Activated CD4-positive, alpha-beta T cell treated with anti-CD3 and anti-CD28 coated beads, Interleukin-2, amount 10 ng/mL, durations not matched to agents 7 days and 5 days (primary cell): ENCODE data around the gene JAM3. TPM values are rescaled to one million over a fixed set of nuclear protein-coding genes. Genes with fewer than 3 reads are reported as not detected.
A peak's percentile ranks its signal among the peaks of the same experiment; 100 is the strongest.

Source experiments
- CTCF ChIA-PET: fragments of 350-600 bp; sonication (Branson Sonifier 250); formaldehyde crosslinking; loops from one replicate; lab custom pipeline; 2021; ENCODE audit warnings: antibody characterized with exemption; lab: Charles Lee
- POLR2A ChIA-PET: fragments of 350-600 bp; sonication (Branson Sonifier 250); formaldehyde crosslinking; loops from one replicate; lab custom pipeline; 2021; ENCODE audit warnings: antibody characterized with exemption; lab: Charles Lee
- DNase-seq: peaks from one replicate; pipeline ENCODE4 v3.0.0-alpha.2; 2020
- H3K27ac Mint-ChIP-seq: one replicate; pipeline ENCODE4 v1.8.0; 2021; ENCODE audit warnings: mild to moderate bottlenecking, moderate library complexity, mixed read lengths
- H3K27me3 Mint-ChIP-seq: one replicate; pipeline ENCODE4 v1.8.0; 2021; ENCODE audit warnings: mixed read lengths
- H3K36me3 Mint-ChIP-seq: one replicate; pipeline ENCODE4 v1.8.0; 2021; ENCODE audit warnings: low read depth, mixed read lengths
- H3K4me1 Mint-ChIP-seq: one replicate; pipeline ENCODE4 v1.8.0; 2021; ENCODE audit warnings: mixed read lengths
- H3K4me3 Mint-ChIP-seq: one replicate; pipeline ENCODE4 v1.8.0; 2021; ENCODE audit warnings: mild to moderate bottlenecking, moderate library complexity, mixed read lengths
- H3K9me3 Mint-ChIP-seq: one replicate; pipeline ENCODE4 v1.8.0; 2021; ENCODE audit warnings: mixed read lengths
- total RNA-seq, 2 experiments: library from RNA; stranded (reverse); gene quantifications; one replicate each; pipeline ENCODE4 v1.2.3, GENCODE V29; 2021

The JAM3 gene
- total RNA-seq, 2 experiments from 2014 or later = 4.8 to 5.0 TPM

- CTCF ChIA-PET = no interaction called here
- DNase-seq = no peak
- H3K4me1 Mint-ChIP-seq = peaks cover 3% of the 10 kb centered on the region
- H3K36me3 Mint-ChIP-seq = peaks cover 6% of the 10 kb centered on the region
- peaks cover 22% of the 10 kb centered on the region for H3K9me3 Mint-ChIP-seq
- POLR2A ChIA-PET = no interaction called here
- H3K27me3 Mint-ChIP-seq = peaks cover 6% of the 10 kb centered on the region
- no peak overlapping the region for H3K4me3 Mint-ChIP-seq
- H3K27ac Mint-ChIP-seq = no peak overlapping the region
Observed at GRCh38 chr11:134131628-134132244, 62.9 kb downstream of the JAM3 start.

- H3K27ac Mint-ChIP-seq = no peak overlapping the region
- no peak for DNase-seq
- ChIA-PET CTCF (no interaction called here), POLR2A (no interaction called here)
- no peak overlapping the region for H3K4me3 Mint-ChIP-seq
- no peaks in the 10 kb centered on the region for H3K4me1 Mint-ChIP-seq
- H3K9me3 Mint-ChIP-seq = peaks cover 22% of the 10 kb centered on the region
- H3K36me3 Mint-ChIP-seq = peaks cover 6% of the 10 kb centered on the region
- peaks cover 6% of the 10 kb centered on the region for H3K27me3 Mint-ChIP-seq
Observed at GRCh38 chr11:134132808-134133207, 63.9 kb downstream of the JAM3 start.

GRCh38 chr11:134134167-134134566, 65.3 kb downstream of the JAM3 start:
- Mint-ChIP-seq H3K4me1 (peaks cover under 1% of the 10 kb centered on the region), H3K9me3 (peaks cover 19% of the 10 kb centered on the region), H3K4me3 (no peak overlapping the region), H3K36me3 (peaks cover 6% of the 10 kb centered on the region), H3K27ac (no peak overlapping the region), H3K27me3 (peaks cover 6% of the 10 kb centered on the region)
- ChIA-PET CTCF (no interaction called here), POLR2A (no interaction called here)
- DNase-seq = no peak

GRCh38 chr11:134138376-134138775, 69.5 kb downstream of the JAM3 start:
- Mint-ChIP-seq H3K9me3 (no peaks in the 10 kb centered on the region), H3K36me3 (no peaks in the 10 kb centered on the region), H3K27me3 (peaks cover 6% of the 10 kb centered on the region), H3K4me1 (peaks cover 8% of the 10 kb centered on the region), H3K4me3 (no peak overlapping the region), H3K27ac (no peak overlapping the region)
- ChIA-PET POLR2A (no interaction called here), CTCF (no interaction called here)
- no peak for DNase-seq

- CTCF ChIA-PET = interaction anchor here (1.2 to 1.6 kb wide), 4 partner anchors 15 to 89 kb away, joined by 3 to 6 read pairs (median 4); no protein-coding TSS in a partner anchor
- Mint-ChIP-seq H3K27ac (no peak overlapping the region), H3K27me3 (no peaks in the 10 kb centered on the region), H3K4me3 (no peak overlapping the region), H3K9me3 (no peaks in the 10 kb centered on the region), H3K36me3 (peaks cover 4% of the 10 kb centered on the region), H3K4me1 (peaks cover 18% of the 10 kb centered on the region)
- POLR2A ChIA-PET = no interaction called here
- DNase-seq = no peak
Observed at GRCh38 chr11:134139303-134139872, 70.5 kb downstream of the JAM3 start.

GRCh38 chr11:134139873-134140331, 71.0 kb downstream of the JAM3 start:
- Mint-ChIP-seq H3K4me3 (no peak overlapping the region), H3K27me3 (no peaks in the 10 kb centered on the region), H3K27ac (no peak overlapping the region), H3K36me3 (peaks cover 7% of the 10 kb centered on the region), H3K4me1 (peaks cover 18% of the 10 kb centered on the region), H3K9me3 (no peaks in the 10 kb centered on the region)
- ChIA-PET CTCF (interaction anchor here (0.9 to 1.6 kb wide), 5 partner anchors 13 to 89 kb away, joined by 3 to 6 read pairs (median 3); no protein-coding TSS in a partner anchor), POLR2A (no interaction called here)
- DNase-seq = peak; percentile 58

GRCh38 chr11:134140961-134141490, 72.2 kb downstream of the JAM3 start:
- DNase-seq = no peak
- H3K4me3 Mint-ChIP-seq = no peak overlapping the region
- no peaks in the 10 kb centered on the region for H3K27me3 Mint-ChIP-seq
- peaks cover 18% of the 10 kb centered on the region for H3K4me1 Mint-ChIP-seq
- no peaks in the 10 kb centered on the region for H3K9me3 Mint-ChIP-seq
- ChIA-PET CTCF (interaction anchor here (0.6 to 1.6 kb wide), 3 partner anchors 14 to 34 kb away, joined by 3 to 5 read pairs (median 3); no protein-coding TSS in a partner anchor), POLR2A (no interaction called here)
- H3K36me3 Mint-ChIP-seq = peaks cover 12% of the 10 kb centered on the region
- H3K27ac Mint-ChIP-seq = peak overlapping the region; percentile 32

GRCh38 chr11:134142536-134142935, 73.7 kb downstream of the JAM3 start:
- Mint-ChIP-seq H3K4me1 (peaks cover 18% of the 10 kb centered on the region), H3K36me3 (peaks cover 12% of the 10 kb centered on the region), H3K27ac (no peak overlapping the region), H3K9me3 (no peaks in the 10 kb centered on the region), H3K4me3 (no peak overlapping the region), H3K27me3 (no peaks in the 10 kb centered on the region)
- DNase-seq = no peak
- ChIA-PET CTCF (no interaction called here), POLR2A (no interaction called here)

- H3K36me3 Mint-ChIP-seq = peaks cover 12% of the 10 kb centered on the region
- peaks cover 18% of the 10 kb centered on the region for H3K4me1 Mint-ChIP-seq
- ChIA-PET POLR2A (no interaction called here), CTCF (no interaction called here)
- DNase-seq = no peak
- no peak overlapping the region for H3K27ac Mint-ChIP-seq
- no peaks in the 10 kb centered on the region for H3K27me3 Mint-ChIP-seq
- no peaks in the 10 kb centered on the region for H3K9me3 Mint-ChIP-seq
- no peak overlapping the region for H3K4me3 Mint-ChIP-seq
Observed at GRCh38 chr11:134143801-134144200, 74.9 kb downstream of the JAM3 start.

GRCh38 chr11:134144744-134145143, 75.9 kb downstream of the JAM3 start:
- peaks cover 16% of the 10 kb centered on the region for H3K36me3 Mint-ChIP-seq
- H3K27me3 Mint-ChIP-seq = no peaks in the 10 kb centered on the region
- H3K4me1 Mint-ChIP-seq = peaks cover 13% of the 10 kb centered on the region
- ChIA-PET CTCF (no interaction called here), POLR2A (no interaction called here)
- H3K9me3 Mint-ChIP-seq = no peaks in the 10 kb centered on the region
- H3K4me3 Mint-ChIP-seq = no peak overlapping the region
- no peak for DNase-seq
- peak overlapping the region; percentile 22 for H3K27ac Mint-ChIP-seq

- Mint-ChIP-seq H3K27me3 (no peaks in the 10 kb centered on the region), H3K4me3 (no peak overlapping the region), H3K4me1 (peaks cover 13% of the 10 kb centered on the region), H3K36me3 (peaks cover 16% of the 10 kb centered on the region), H3K27ac (no peak overlapping the region), H3K9me3 (no peaks in the 10 kb centered on the region)
- CTCF ChIA-PET = interaction anchor here (1.2 to 1.4 kb wide), 2 partner anchors 15 to 95 kb away, joined by 3 read pairs; no protein-coding TSS in a partner anchor
- no peak for DNase-seq
- POLR2A ChIA-PET = no interaction called here
Observed at GRCh38 chr11:134145715-134146114, 76.8 kb downstream of the JAM3 start.

GRCh38 chr11:134146598-134146997, 77.7 kb downstream of the JAM3 start:
- no peak for DNase-seq
- Mint-ChIP-seq H3K9me3 (no peaks in the 10 kb centered on the region), H3K36me3 (peaks cover 22% of the 10 kb centered on the region), H3K27me3 (no peaks in the 10 kb centered on the region), H3K27ac (no peak overlapping the region), H3K4me1 (peaks cover 13% of the 10 kb centered on the region), H3K4me3 (no peak overlapping the region)
- CTCF ChIA-PET = interaction anchor here (1.2 to 1.4 kb wide), 2 partner anchors 16 to 96 kb away, joined by 3 read pairs; no protein-coding TSS in a partner anchor
- POLR2A ChIA-PET = no interaction called here

GRCh38 chr11:134149371-134149770, 80.5 kb downstream of the JAM3 start:
- Mint-ChIP-seq H3K9me3 (no peaks in the 10 kb centered on the region), H3K4me1 (peaks cover under 1% of the 10 kb centered on the region), H3K27ac (no peak overlapping the region), H3K36me3 (peaks cover 31% of the 10 kb centered on the region), H3K27me3 (no peaks in the 10 kb centered on the region), H3K4me3 (no peak overlapping the region)
- CTCF ChIA-PET = no interaction called here
- POLR2A ChIA-PET = no interaction called here
- no peak for DNase-seq
